K562 (cell line): ENCODE measurements around the gene AGPAT1. TPM values are rescaled to one million over a fixed set of nuclear protein-coding genes. Genes with fewer than 3 reads are reported as not detected.

ENCODE experiments used
- BCOR ChIP-seq: fragments of 450-650 bp; IDR thresholded peaks from 2 replicates; pipeline ENCODE4 v1.6.1; 2016
- CBX1 ChIP-seq: sonication (generic); IDR thresholded peaks from 2 replicates; pipeline ENCODE4 v1.6.1; 2016; ENCODE audit warnings: antibody characterized with exemption, low read depth, mild to moderate bottlenecking
- CCNT2 ChIP-seq: IDR thresholded peaks from 2 replicates; pipeline ENCODE4 v1.6.1; 2011; ENCODE audit warnings: borderline replicate concordance, low read depth, mild to moderate bottlenecking, moderate library complexity, mixed read lengths, low read length; ENCODE audit not compliant: insufficient read length; ENCODE audit errors: extremely low read depth
- CHD1 ChIP-seq: fragments of 200-600 bp; sonication (generic); IDR thresholded peaks from one replicate; pipeline ENCODE4 v1.6.1; 2012; ENCODE audit warnings: mild to moderate bottlenecking, moderate library complexity, low read length, inconsistent platforms
- CREM ChIP-seq: IDR thresholded peaks from 2 replicates; pipeline ENCODE4 v1.6.1; 2014; ENCODE audit warnings: antibody characterized with exemption, low read depth
- E2F3 ChIP-seq: fragments of 250-450 bp; sonication (Bioruptor Pico); IDR thresholded peaks from 2 replicates; pipeline ENCODE4 v1.4.0; 2020; ENCODE audit warnings: mild to moderate bottlenecking
- FOXM1 ChIP-seq, 2 experiments: fragments of 450-650 bp in 1 of 2; sonication (generic) in 1 of 2; formaldehyde crosslinking in 1 of 2; IDR thresholded peaks; 2 replicates each; pipeline versions ENCODE4 v1.6.1 to v1.9.0; 2017 to 2022; ENCODE audit warnings: low read depth in 2 of 2, mild to moderate bottlenecking in 2 of 2, missing genetic modification reagents in 1 of 2, moderate library complexity in 1 of 2
- GTF2E2 ChIP-seq: fragments of 200-800 bp; sonication (Bioruptor generic); IDR thresholded peaks from 2 replicates; pipeline ENCODE4 v1.6.1; 2016; ENCODE audit warnings: missing genetic modification characterization, missing compliant biosample characterization
- HNRNPUL1 ChIP-seq: fragments of 200-400 bp; formaldehyde crosslinking; IDR thresholded peaks from 2 replicates; pipeline ENCODE4 v1.6.1; 2017; ENCODE audit warnings: low read length
- LEF1 ChIP-seq: fragments of 450-650 bp; IDR thresholded peaks from 2 replicates; pipeline ENCODE4 v1.6.1; 2016; ENCODE audit warnings: mild to moderate bottlenecking
- MYBL2 ChIP-seq, 2 experiments: fragments of 450-650 bp in 1 of 2; sonication (generic) in 1 of 2; formaldehyde crosslinking in 1 of 2; IDR thresholded peaks; 2 replicates each; pipeline versions ENCODE4 v1.6.1 to v1.8.1; 2017 to 2022; ENCODE audit warnings: borderline replicate concordance in 1 of 2, inconsistent platforms in 1 of 2, low read depth in 1 of 2, mild to moderate bottlenecking in 1 of 2, missing genetic modification reagents in 1 of 2, moderate library complexity in 1 of 2
- SMAD1 ChIP-seq: fragments of 150-350 bp; IDR thresholded peaks from 2 replicates; pipeline ENCODE4 v1.6.1; 2014; ENCODE audit warnings: low read length, low read depth; ENCODE audit not compliant: partially characterized antibody
- TAF7 ChIP-seq: fragments of 450-650 bp; IDR thresholded peaks from 2 replicates; pipeline ENCODE4 v1.6.1; 2016; ENCODE audit warnings: missing genetic modification characterization, missing compliant biosample characterization
- TCF3 ChIP-seq: sonication (generic); formaldehyde crosslinking; IDR thresholded peaks from 2 replicates; pipeline ENCODE4 v1.4.0; 2020; ENCODE audit warnings: mild to moderate bottlenecking, missing genetic modification reagents
- ZBTB7A ChIP-seq: IDR thresholded peaks from 2 replicates; pipeline ENCODE4 v1.6.1; 2011; ENCODE audit warnings: low read depth, mild to moderate bottlenecking, low read length, moderate library complexity, borderline replicate concordance; ENCODE audit not compliant: control insufficient read depth
- ZNF347 ChIP-seq: fragments of 450-650 bp; formaldehyde crosslinking; IDR thresholded peaks from 2 replicates; pipeline ENCODE4 v1.4.0; 2020; ENCODE audit warnings: low read depth, mild to moderate bottlenecking, moderate library complexity
- ZNF695 ChIP-seq: fragments of 450-650 bp; formaldehyde crosslinking; IDR thresholded peaks from 2 replicates; pipeline ENCODE4 v1.4.0; 2020; ENCODE audit warnings: mild to moderate bottlenecking, moderate library complexity
- ZNF79 ChIP-seq: fragments of 250-450 bp; sonication (Bioruptor Pico); IDR thresholded peaks from 2 replicates; pipeline ENCODE4 v1.4.0; 2020; ENCODE audit warnings: low read depth, mild to moderate bottlenecking, moderate library complexity
- polyA plus RNA-seq, 8 experiments: library from polyadenylated mRNA; depleted of rRNA in 4 of 8; stranded (reverse) in 5 of 8; unstranded in 3 of 8; fragments of >200 nt; fragmentation: Nextera tagmentation in 2 of 8; fragmentation: Illumina TruSeq in 1 of 8; extraction: Ambion mirVana in 2 of 8; extraction: Trizol in 1 of 8; gene quantifications; 2 replicates each; pipeline versions ENCODE4 v1.2.1 to v1.2.3, GENCODE V29; 2011 to 2014; ENCODE audit warnings: inconsistent platforms in 1 of 8, missing spikeins in 1 of 8
- total RNA-seq, 7 experiments: library from RNA; depleted of rRNA in 6 of 7; stranded (reverse); fragments of >200 nt in 6 of 7; fragmentation: Illumina TruSeq in 2 of 7; extraction: Trizol in 2 of 7; gene quantifications; 2 replicates each; pipeline versions ENCODE4 v1.2.1 to v1.2.3, GENCODE V29; 2011 to 2021; ENCODE audit warnings: low replicate concordance in 1 of 7
- TF ChIP-seq, protein P1 (sequence below): IDR thresholded peaks from 2 replicates; pipeline ENCODE4 v1.6.1; 2012; ENCODE audit warnings: low read depth, low read length, improper control_type of control experiment, borderline replicate concordance
- TF ChIP-seq, protein P2 (sequence below): fragments of 150-350 bp; conservative IDR thresholded peaks from 2 replicates; pipeline ENCODE4 v1.6.1; 2014; ENCODE audit warnings: low read length
- TF ChIP-seq, protein P3 (sequence below): fragments of 250-450 bp; sonication (Bioruptor Pico); IDR thresholded peaks from 2 replicates; pipeline ENCODE4 v1.9.0; 2021; ENCODE audit warnings: mild to moderate bottlenecking, inconsistent platforms

AGPAT1 gene
- total and polyA plus RNA-seq, 9 of the 15 experiments (the other 6 are each of a cell fraction or from before 2014, with no cell fraction given): 37.9 to 176 (median 69.4) TPM

DNA sequence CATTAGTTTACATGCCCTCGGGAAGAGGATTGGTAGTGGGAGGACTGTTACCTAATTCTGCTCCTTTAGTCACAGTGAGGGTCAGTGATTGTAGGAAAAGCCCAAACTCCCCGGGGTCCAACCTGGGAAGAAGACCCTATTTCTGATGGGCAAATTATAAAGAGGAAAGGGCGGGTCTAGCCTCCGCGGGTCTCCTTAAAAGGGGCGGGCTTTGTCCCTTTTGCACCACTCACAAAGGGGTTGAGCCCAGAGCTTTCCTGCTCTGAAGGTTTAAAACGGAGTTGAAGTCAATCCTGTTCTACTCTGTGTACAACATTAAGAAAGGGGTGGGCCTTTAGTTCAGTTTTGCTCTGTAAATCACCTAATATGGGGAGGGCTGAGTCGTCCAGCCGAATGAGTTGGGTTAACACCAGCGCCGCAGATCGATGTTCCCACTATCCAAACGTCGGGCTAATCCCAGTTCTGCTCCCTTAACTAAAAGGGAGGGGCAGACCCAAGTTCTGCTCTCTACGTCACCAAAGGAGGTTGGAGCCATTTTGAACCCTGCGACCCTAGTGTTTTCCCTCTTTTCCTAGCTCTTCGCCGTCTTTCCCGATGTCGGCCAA, 1.4 kb upstream of the AGPAT1 start (continued):
- TF ChIP-seq ZNF79 (CRISPR knock-in tag) (peak; percentile 19; the same call in 1 of the 2 replicates), ZNF695 (CRISPR knock-in tag) (no peak), TCF3 (CRISPR knock-in tag) (peak; percentile 18; the same call in 1 of the 2 replicates), HNRNPUL1 (no peak), TAF7 (tag) (peak; percentile 71; the same call in 1 of the 2 replicates), CREM (peak; percentile 82), CBX1 (no peak), CCNT2 (no peak), SMAD1 (peak; percentile 9), CHD1 (peak; percentile 95), MYBL2 (IDR thresholded peaks at IDR 0.05; ENCODE audit: low read depth) (no peak), MYBL2 (CRISPR knock-in tag; IDR thresholded peaks at IDR 0.05; ENCODE audit: borderline replicate concordance) (no peak), BCOR (no peak), ZNF347 (CRISPR knock-in tag) (no peak), GTF2E2 (tag) (0 out of 2 replicates have a peak, but pooled peaks have one; percentile 11), E2F3 (CRISPR knock-in tag) (peak; percentile 34; the same call in 1 of the 2 replicates), ZBTB7A (peak; percentile 70), LEF1 (no peak), FOXM1 (IDR thresholded peaks at IDR 0.05; ENCODE audit: low read depth) (peak; percentile 8; the same call in 1 of the 2 replicates), FOXM1 (CRISPR knock-in tag; IDR thresholded peaks at IDR 0.05; ENCODE audit: low read depth) (peak; percentile 64; the same call in 1 of the 2 replicates)
- TF ChIP-seq, protein P1, sequence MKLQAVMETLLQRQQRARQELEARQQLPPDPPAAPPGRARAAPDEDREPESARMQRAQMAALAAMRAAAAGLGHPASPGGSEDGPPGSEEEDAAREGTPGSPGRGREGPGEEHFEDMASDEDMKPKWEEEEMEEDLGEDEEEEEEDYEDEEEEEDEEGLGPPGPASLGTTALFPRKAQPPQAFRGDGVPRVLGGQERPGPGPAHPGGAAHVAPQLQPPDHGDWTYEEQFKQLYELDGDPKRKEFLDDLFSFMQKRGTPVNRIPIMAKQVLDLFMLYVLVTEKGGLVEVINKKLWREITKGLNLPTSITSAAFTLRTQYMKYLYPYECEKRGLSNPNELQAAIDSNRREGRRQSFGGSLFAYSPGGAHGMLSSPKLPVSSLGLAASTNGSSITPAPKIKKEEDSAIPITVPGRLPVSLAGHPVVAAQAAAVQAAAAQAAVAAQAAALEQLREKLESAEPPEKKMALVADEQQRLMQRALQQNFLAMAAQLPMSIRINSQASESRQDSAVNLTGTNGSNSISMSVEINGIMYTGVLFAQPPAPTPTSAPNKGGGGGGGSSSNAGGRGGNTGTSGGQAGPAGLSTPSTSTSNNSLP: 0 out of 2 replicates have a peak, but pooled peaks have one; percentile 24
- TF ChIP-seq, protein P2, sequence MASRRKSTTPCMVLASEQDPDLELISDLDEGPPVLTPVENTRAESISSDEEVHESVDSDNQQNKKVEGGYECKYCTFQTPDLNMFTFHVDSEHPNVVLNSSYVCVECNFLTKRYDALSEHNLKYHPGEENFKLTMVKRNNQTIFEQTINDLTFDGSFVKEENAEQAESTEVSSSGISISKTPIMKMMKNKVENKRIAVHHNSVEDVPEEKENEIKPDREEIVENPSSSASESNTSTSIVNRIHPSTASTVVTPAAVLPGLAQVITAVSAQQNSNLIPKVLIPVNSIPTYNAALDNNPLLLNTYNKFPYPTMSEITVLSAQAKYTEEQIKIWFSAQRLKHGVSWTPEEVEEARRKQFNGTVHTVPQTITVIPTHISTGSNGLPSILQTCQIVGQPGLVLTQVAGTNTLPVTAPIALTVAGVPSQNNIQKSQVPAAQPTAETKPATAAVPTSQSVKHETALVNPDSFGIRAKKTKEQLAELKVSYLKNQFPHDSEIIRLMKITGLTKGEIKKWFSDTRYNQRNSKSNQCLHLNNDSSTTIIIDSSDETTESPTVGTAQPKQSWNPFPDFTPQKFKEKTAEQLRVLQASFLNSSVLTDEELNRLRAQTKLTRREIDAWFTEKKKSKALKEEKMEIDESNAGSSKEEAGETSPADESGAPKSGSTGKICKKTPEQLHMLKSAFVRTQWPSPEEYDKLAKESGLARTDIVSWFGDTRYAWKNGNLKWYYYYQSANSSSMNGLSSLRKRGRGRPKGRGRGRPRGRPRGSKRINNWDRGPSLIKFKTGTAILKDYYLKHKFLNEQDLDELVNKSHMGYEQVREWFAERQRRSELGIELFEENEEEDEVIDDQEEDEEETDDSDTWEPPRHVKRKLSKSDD: peak; percentile 45; the same call in 1 of the 2 replicates
- TF ChIP-seq, protein P3, sequence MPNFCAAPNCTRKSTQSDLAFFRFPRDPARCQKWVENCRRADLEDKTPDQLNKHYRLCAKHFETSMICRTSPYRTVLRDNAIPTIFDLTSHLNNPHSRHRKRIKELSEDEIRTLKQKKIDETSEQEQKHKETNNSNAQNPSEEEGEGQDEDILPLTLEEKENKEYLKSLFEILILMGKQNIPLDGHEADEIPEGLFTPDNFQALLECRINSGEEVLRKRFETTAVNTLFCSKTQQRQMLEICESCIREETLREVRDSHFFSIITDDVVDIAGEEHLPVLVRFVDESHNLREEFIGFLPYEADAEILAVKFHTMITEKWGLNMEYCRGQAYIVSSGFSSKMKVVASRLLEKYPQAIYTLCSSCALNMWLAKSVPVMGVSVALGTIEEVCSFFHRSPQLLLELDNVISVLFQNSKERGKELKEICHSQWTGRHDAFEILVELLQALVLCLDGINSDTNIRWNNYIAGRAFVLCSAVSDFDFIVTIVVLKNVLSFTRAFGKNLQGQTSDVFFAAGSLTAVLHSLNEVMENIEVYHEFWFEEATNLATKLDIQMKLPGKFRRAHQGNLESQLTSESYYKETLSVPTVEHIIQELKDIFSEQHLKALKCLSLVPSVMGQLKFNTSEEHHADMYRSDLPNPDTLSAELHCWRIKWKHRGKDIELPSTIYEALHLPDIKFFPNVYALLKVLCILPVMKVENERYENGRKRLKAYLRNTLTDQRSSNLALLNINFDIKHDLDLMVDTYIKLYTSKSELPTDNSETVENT: peak; percentile 57; the same call in 1 of the 2 replicates
